Cardiac septum (tissue), 1 donor: Measurements from ENCODE around the gene PLXNA4. TPM values are rescaled to one million over a fixed set of nuclear protein-coding genes. Genes with fewer than 3 reads are reported as not detected.
A peak's percentile ranks its signal among the peaks of the same experiment; 100 is the strongest.

Experiments
- DNase-seq: peaks from one replicate; pipeline ENCODE4 v3.0.0-alpha.2; 2020; ENCODE audit warnings: low spot score
- intact Hi-C: fragments of 100-400 bp; cut with DNase I; formaldehyde crosslinking; loops from one replicate; pipeline ENCODE4 v1.14.0; 2022
- total RNA-seq: library from RNA; stranded (reverse); fragmentation: NEBNext Ultra II Directional; extraction: Animal tissue kit (Norgen Biotek cat#: 25700); gene quantifications from one replicate; pipeline ENCODE4 v1.2.1, GENCODE V29; 2021
- donor health status: DM: no; HTN: no; CAD: no.

The PLXNA4 gene
- total RNA-seq, 1 donor from 2014 or later, result 12.8 TPM

DNA sequence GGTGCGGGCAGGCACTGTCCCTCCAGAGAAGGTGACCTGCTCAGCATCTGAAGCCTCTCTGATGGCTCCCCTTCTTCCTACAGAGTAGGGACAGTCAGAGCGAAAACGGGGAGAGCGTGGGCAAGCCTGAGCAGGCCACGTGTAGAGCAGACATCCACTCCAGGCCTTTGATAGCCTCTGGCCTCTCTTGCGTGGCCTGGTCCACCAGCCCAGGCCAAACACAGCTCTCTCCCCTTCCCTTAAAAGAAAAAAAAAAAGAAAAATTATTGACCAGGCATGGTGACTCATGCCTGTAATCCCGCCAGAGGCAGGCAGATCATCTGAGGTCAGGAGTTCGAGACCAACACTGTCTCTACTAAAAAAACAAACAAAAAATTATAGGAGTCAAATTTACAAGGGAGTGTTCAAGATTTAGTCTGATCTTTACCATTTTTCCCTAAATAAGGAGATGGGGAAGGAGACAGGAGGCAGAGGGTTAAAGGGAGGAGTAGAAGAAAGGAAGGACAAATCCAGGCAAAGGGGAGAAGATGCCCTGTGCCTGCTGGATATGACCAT lies 84.8 kb downstream of the PLXNA4 start:
- intact Hi-C loops, result no loop called here
- no peak for DNase-seq

DNA sequence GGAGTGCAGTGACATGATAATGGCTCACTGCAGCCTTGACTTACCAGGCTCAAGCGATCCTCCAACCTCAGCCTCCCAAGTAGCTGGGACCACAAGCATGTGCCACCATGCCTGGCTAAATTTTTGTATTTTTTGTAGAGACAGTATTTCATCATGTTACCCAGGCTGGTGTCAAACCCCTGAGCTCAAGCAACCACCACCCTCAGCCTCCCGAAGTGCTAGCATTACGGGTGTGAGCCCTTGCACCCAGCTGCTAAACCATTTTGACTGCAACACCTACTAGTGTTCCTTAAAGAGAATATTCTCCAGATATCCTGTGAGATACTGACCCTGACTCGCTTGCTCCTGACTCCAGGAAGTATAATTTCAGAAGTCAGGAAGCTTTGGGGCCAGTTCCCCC lies 85.8 kb downstream of the PLXNA4 start:
- intact Hi-C loops, result no loop called here
- no peak for DNase-seq

DNA sequence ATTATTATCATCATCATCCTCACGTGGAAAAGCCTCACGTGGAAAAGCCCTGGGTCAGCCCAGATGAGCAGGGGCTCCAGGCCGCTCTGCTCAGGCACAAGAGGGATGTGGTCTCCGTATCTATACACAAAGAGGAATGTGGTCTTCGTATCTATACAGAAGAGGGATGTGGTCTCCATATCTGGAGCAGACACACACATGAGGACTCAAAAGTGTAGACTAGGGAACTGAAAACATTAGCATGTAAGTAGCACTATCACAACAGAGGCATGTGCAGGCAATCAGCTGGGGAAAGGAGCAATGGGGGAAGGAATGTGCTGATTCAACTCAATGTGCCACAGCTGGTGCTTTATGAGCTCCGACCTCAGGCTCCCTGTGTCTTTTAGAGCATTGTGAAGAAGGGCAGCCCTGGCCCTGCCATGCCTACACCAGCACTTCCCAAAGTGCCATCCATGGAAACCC lies 86.5 kb downstream of the PLXNA4 start:
- DNase-seq, result no peak
- intact Hi-C loops, result no loop called here

DNA sequence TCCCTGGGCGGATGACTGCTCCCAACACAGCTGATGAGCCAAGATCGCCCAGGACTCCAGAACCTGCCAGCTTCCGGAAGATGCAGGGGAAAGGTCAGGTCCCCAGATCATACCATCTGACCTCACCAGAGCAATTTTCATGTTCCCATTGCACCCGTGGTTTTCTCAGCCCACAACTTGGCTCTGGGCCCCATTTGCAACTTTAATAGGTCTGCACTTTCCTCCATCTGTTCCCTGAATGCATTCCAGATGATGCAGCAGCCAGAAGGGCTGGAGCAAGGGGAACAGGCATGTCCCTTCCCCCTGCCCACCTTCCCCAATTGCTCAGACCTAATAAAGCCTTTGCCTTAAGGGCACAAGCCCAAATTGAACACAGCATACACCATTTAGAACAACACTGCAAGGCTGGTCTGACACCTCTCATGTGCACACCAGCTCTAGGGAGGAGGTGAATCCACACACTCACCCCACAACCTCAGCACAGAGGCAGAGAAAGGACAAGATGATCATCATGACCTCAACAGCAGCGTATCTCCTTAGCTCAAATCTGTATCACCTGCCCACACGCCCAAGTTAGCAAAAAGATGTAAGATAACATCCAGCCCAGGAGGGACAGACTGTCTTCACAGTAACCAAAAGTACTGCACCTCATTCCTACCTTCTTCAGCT lies 87.5 kb downstream of the PLXNA4 start:
- intact Hi-C loops, result no loop called here
- no peak for DNase-seq

DNA sequence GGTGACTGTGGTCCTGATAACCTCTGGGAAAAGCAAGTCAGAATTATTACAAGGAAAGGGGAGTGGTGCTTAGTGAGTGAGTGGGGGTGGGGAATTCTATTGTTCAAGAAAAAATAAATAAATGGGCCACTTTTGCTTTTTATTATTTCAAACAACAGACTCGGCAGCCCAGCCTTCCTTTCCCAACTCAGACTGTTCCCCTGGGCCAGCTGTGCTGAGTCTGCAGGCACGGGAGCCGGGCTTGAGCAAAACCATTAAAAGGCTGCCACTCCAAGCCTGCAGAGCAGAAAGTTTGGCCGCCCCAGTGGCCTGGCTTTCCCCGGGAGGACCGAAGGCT lies 90.0 kb downstream of the PLXNA4 start:
- intact Hi-C loops, result no loop called here
- no peak for DNase-seq

DNA sequence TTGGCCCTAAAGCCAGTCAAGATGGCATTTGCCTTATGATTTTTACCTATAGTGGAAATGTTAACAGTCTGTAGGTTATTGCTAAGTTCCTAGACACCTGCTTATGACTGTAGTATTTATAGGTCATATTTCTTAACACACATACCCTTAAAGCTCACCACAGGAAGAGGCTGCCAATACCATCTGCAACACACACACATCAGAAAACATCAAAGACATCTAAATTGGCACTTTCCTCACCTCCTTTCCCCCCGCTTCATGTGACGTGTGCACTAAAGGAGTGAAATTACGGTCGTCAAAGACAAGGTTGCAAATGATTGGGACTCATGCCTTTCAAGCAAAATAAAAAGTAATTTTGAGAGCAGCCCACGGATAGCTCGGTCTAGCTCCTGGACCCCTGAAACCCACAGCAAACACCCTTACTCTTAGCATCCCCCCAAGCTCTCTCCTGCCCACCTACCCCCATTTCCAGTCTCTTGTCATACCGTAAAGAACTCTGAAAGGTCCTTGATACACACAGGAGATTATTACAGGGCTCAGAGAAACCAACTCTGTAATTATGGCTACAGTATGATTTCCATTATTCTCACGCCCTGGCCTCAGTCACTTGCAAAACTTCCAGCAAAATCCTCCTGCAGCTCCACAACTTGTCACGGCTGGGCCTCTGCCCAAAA lies 90.5 kb downstream of the PLXNA4 start:
- DNase-seq, result no peak
- intact Hi-C loops, result no loop called here

DNA sequence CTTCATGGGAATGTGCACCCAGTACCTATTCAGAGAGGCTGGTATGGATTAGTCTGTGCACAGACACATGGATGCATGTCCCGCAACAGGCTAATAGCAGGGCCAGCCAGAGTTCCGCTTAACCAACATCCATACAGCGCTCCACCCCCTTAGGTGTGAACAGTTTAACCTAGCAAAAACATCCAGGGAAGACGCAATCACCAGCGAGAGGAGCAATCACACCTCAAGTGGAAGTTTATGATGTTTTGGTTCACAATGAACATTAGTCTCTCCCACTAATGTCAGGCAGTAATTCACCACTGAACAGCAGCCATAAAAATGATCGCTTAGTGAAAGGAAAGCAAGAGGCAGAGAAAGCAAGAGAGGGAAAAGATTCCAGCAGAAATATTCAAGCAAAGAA lies 91.1 kb downstream of the PLXNA4 start:
- intact Hi-C loops, result no loop called here
- DNase-seq, result no peak

DNA sequence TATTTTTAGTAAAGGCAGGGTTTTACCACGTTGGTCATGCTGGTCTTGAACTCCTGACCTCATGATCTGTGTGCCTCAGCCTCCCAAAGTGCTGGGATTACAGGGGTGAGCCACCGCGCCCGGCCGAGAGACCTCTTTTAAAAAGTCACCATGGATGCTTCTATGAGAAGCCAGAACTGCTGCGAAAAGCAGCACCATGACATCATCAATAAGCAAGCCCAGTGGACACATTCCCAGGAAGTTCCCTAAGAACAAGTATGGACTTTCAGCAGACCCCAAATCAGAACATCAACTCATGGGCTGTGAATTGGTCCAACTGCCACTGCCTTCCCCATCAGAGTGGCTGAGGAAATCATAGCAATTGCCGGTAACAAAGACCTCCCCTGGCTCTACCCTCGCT lies 93.4 kb downstream of the PLXNA4 start:
- intact Hi-C loops, result no loop called here
- no peak for DNase-seq

DNA sequence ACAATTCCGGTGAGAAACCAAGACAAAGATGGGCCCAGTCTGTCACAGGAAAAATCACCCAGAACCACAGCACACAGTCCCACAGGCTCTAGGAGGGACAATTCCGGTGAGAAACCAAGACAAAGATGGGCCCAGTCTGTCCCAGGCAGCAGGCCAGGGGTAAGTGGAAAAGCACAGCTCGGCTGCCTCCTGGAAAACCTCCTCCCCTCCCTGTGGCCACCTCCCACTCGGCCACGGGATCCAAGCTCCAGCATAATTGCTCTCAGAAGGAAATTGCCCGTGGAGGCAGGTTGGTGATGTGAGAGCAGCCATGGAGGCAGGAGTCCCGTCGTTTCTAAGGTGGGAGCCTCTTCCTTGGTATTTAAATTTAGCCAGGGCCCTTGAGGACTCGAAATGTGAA lies 95.7 kb downstream of the PLXNA4 start:
- DNase-seq, result peak; percentile 80
- intact Hi-C loops, result no loop called here

DNA sequence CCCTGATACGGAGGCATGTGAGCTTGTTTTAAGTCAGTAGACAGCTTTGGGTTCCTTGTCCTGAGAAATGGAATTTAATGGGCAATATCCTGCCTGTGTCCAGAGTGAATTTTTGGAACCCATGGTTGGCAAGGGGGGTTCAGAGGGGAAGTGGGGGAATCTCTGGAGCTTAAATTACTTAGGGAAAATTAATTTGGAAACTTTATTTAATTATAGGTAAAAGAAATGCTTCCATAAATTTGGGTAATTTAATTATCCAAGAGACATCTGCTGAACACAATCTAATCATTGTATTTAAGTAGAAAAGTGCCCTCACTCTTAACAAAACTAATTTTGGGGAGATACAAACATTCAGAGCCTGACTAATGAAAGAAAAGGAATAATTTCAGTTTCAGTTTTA lies 99.7 kb downstream of the PLXNA4 start:
- DNase-seq, result no peak
- intact Hi-C loops, result no loop called here

DNA sequence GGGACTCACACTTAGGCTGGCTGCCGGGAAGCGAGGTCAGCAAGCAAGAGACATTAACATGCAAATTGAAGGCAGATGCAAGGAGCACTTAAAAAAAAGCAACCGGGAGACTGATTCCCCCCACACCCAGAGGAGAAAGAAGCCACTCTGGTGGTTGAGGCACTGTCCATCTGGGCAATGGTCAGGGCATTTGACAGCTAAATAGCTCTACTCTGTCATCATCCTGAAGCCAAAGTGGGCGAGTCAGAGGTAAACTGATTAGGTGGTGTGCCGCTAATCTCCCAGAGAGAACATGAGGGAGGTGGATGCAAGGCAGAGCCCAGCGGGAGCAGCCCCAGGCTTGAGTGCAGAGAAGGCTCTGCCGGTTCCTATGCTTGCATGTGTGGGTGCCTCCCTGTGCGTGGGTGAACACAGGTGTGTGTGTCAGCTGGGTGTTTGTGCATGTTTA lies 100.6 kb downstream of the PLXNA4 start:
- no peak for DNase-seq
- intact Hi-C loops, result no loop called here

DNA sequence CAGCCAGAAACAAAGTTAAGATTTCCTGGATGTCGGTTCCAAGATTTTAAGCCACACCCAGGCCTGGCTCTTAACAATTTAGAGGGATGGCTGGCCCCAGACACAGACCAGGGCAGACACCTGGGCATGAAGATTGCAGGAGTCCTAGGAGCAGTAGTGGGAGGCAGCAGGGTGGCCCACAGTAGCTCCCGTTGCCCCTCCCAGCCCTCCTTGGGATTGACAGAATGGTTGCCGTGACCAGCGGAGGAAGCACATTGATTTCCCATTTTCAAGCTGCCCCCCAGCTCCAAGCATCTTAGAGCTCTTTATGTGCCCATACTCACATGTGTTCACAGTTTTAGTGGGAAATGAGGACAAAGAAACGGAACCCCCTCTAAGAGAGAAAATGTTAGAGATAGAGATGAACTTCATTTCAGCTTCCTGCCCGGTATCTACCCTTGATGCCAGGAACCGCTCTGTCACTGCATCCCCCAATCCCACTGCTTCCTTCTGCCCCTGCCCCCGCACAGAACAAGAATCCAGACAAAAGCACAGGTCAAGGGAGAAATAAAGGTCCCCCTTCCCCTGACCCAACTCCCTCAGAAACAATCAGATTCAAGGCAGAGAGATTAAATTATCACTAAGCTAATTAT lies 101.1 kb downstream of the PLXNA4 start:
- no peak for DNase-seq
- intact Hi-C loops, result no loop called here

DNA sequence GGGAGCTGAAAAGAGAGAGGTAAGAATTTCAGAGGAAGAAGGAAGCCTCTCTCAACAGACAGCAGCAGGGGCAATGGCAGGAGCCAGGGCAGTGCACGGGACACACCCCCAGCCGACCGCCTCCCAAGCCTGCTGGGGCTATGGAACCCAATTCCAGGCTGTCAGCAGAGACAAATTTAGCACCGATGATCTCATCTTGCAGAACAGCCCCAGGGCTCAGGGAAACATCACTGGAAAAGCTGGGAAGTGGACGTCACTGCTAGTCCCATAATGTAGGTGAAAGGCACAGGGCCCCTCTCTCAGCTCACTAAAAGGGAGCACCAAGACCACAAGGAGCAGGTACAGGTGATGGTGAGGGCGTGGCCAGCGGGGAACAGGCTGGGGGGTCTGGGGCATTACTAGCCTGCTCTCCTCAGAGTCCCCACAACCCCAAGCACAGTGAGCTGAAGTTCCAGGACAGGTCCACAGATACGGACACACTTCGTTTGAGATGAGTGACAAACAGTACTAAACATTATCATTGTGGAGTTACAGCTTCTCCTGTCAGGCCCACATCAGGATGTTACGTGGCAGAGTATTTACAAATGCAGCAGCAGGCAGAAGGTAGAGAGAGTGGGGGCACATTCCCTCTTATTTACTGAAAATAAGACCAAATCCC lies 103.7 kb downstream of the PLXNA4 start:
- peak; percentile 82 for DNase-seq
- intact Hi-C loops, result loop anchor here (5.0 kb wide), 2 partner anchors 35 to 70 kb away; no protein-coding TSS in a partner anchor

DNA sequence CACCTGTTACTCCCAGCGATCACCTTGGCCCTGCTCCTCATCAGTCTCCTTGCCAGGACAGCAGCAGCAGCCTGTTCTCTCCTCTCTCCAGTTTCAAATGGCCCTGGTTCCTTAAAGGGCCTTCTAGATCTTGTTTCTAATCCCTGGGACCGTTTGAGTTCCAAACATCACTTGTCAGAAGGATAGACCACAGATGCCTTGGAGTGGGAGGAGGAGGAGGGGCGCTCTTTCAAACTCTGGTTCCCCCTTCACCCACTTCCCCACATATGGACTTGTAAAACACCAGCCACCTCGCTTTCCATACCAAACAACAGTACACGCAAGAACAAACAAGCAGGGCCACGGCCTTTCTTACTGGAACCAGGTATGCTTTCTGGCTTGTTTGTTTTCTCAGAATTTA lies 104.8 kb downstream of the PLXNA4 start:
- intact Hi-C loops, result loop anchor here (5.0 kb wide), 2 partner anchors 34 to 69 kb away; no protein-coding TSS in a partner anchor
- DNase-seq, result no peak

DNA sequence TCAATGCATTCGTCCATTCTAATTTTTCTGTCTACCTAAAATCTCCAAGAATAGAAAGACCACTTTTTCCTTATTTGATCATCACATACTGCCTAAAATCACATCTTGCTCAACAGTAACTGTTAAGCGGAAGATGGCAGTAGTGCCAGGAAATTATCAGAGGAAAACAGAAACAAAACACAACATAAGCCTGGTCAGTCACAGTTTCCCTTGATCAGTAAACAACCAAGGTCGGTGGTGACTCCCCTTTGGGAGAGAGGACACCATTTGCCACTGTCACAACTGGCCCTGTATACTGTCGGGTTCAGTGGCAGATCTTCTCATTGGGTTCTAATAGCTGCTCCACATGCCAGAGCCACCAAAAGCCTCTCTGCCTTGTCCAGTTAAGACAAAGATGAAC lies 106.6 kb downstream of the PLXNA4 start:
- no peak for DNase-seq
- intact Hi-C loops, result loop anchor here (5.0 kb wide), 2 partner anchors 32 to 67 kb away; no protein-coding TSS in a partner anchor

DNA sequence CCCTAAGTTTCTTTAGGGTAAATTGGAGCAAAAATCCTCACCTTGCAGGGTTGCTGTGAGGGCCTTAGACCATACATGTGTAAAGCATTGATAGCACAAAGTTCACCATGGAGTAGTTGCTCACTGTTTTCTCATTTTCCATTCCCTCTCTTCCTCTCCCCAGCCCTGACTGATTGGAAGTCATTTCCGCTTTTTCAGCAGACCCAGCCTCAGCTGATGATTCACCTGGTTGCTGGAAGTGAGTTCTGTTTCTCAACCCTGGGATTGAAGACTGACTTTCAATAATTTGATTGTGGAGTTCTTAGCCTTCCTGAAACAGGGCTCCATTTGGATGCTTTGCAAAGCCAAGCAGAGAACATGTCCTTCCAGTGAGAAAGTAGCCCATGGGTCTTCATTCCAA lies 107.0 kb downstream of the PLXNA4 start:
- DNase-seq, result no peak
- intact Hi-C loops, result no loop called here

DNA sequence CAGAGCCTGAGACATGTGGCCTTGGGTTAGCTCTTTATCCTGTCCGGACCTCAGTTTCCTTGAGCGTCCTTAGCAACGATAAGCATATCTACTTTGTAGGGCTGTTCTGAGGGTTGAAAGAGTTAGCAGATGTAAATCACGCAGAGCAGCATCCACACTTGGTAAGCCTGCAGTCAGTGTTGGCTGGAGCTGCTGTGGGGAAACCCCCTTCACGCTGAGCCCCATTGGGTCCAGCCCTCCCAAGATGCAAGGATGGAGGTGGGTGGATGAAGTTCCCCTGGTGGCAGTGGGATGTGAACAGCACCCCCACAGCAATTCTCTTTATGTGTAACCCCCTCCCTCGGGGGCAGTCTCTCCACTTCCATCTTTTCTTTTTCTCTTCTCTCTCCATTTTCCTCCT lies 109.9 kb downstream of the PLXNA4 start:
- no peak for DNase-seq
- intact Hi-C loops, result no loop called here

DNA sequence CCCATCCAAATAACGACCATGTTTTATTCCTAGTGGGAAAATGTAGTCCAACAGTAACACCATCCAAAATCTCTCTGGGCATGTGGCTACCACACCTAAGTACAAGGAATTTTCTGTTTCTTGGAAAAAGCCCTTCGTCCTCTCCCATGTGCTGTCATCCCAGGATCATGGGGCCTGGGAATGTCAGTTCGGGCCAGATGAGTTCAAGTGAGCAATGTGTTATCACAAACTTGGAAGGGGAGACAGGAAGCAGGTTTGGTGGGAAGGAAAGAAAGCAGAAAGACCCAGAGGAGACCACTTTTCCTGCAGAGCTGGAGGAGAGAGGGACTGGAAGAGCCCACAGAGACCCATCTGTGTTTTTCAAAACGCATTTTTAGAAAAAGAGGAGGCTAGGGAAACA lies 110.8 kb downstream of the PLXNA4 start:
- intact Hi-C loops, result no loop called here
- DNase-seq, result no peak

DNA sequence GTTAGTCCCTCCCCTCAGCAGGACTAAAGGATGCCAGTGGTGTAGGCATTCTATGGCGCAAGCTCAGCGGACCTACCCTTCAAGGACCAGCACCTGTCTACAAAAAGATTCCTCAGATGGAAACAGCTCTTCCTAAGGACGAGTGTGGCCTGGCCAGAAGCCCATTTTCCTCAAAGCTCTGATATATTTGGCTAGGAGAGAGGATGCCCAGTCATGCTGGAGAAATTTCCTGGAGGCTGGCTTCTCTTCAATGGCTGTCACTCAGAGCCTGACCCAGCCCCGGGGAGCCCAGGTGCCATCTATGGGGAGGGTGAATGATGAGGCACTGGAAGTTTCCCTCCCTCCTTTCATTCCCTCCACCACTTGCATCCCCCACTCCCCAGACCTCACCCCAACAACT lies 111.5 kb downstream of the PLXNA4 start:
- peak; percentile 80 for DNase-seq
- intact Hi-C loops, result no loop called here

DNA sequence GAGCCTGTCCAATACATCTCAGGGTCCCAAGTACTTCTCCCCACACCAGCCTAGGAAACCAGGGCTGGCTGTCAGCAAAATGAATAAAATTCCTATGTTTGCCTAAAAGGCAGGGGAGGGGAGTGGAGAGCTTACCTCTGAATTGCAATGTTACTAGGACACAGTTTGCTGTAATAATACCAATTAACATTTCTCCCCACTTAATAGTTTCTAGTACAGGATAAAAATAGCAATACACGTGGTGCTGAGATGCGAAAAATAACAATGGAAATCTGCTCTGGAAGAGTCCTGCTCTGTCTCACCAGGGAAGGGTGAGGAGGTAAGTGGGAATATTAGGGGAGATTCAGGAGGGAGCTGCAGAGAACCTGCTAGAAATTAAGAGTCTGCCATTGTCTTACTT lies 112.3 kb downstream of the PLXNA4 start:
- intact Hi-C loops, result no loop called here
- DNase-seq, result no peak
